ACC112 (cell line): Measurements from ENCODE around the gene GORASP2.

Source experiments
- H2AFZ ChIP-seq: fragments of 200-600 bp; sonication (generic); one replicate; pipeline ENCODE4 v1.6.0; 2017; ENCODE audit warnings: antibody characterized with exemption, low read length; ENCODE audit not compliant: unreplicated experiment
- H3K27ac ChIP-seq: fragments of 200-600 bp; sonication (generic); 2 replicates; pipeline ENCODE4 v1.5.1; 2014; ENCODE audit warnings: low read depth, mild to moderate bottlenecking, antibody characterized with exemption, low read length, moderate library complexity
- H3K27me3 ChIP-seq: fragments of 200-600 bp; sonication (generic); 2 replicates; pipeline ENCODE4 v1.6.1; 2014; ENCODE audit warnings: mild to moderate bottlenecking, antibody characterized with exemption, low read length, moderate library complexity, mixed read lengths; ENCODE audit not compliant: insufficient read depth
- H3K36me3 ChIP-seq: fragments of 200-600 bp; sonication (generic); 2 replicates; pipeline ENCODE4 v1.6.1; 2016; ENCODE audit warnings: mild to moderate bottlenecking, antibody characterized with exemption, low read length, moderate library complexity, mixed read lengths; ENCODE audit not compliant: insufficient read depth
- H3K4me1 ChIP-seq: fragments of 200-600 bp; sonication (generic); one replicate; pipeline ENCODE4 v1.6.1; 2016; ENCODE audit warnings: low read length, mixed read lengths; ENCODE audit not compliant: insufficient read depth, unreplicated experiment, control insufficient read depth
- H3K4me3 ChIP-seq: fragments of 200-600 bp; sonication (generic); 2 replicates; pipeline ENCODE4 v1.5.1; 2014; ENCODE audit warnings: mild to moderate bottlenecking, low read depth, low read length
- H3K79me2 ChIP-seq: fragments of 200-600 bp; sonication (generic); one replicate; pipeline ENCODE4 v1.6.0; 2016; ENCODE audit warnings: low read length; ENCODE audit not compliant: control insufficient read depth, unreplicated experiment, insufficient read depth

GORASP2 gene

DNA sequence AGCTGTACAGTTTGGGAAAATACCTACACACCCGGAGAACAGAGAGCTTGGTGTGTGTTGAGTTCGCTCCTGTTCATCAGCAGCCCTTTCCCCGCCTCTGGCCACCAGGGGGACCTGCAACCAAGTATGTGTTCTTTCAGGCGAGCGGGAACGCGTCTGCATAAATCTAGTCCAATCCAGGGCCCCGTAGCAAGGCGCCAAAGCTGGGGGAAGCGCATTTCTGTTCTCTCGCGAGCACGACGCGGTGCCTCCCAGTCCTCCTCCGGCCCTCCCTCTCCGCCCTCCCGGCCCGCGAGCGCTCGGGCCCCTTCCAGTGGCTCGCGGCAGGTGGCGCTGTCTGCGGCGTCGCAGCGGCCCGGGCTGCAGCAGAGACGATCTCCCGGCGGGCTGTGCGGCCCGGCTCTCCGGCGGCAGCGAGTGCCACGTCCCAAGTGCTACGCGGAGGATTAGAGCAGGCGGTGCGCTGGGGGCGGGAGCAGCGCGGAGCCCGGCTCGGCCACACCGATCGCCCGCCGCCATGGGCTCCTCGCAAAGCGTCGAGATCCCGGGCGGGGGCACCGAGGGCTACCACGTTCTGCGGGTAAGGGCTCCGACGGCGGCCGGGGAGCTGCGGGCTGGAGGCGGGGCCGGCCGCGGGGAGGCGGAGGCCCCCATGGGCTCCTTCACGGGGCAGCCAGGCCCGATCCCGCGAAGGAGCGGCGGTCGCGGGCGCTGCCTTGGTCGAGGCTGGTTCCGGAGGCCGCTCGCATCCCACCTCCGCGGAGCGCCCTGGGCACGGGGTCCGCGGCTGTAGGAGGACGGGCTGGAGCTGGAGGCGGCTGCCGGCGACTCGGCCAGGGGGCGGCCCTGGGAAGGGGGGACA lies at the start of gene GORASP2:
Gene GORASP2, plus strand, starts transcription at position 430 of the 862 bp plus-strand sequence. Its CDS starts 88 bp downstream, at position 518.
- peak within 1 kb of the TSS; percentile 98 for H2AFZ ChIP-seq
- no peaks in the 10 kb centered on the region for H3K27me3 ChIP-seq
- H3K36me3 ChIP-seq, result no peaks in the 10 kb centered on the region
- H3K79me2 ChIP-seq, result peaks cover 49% of the 10 kb centered on the region
- peak within 1 kb of the TSS; percentile 87 for H3K27ac ChIP-seq
- peaks cover 22% of the 10 kb centered on the region for H3K4me1 ChIP-seq
- peak within 1 kb of the TSS; percentile 96 for H3K4me3 ChIP-seq

DNA sequence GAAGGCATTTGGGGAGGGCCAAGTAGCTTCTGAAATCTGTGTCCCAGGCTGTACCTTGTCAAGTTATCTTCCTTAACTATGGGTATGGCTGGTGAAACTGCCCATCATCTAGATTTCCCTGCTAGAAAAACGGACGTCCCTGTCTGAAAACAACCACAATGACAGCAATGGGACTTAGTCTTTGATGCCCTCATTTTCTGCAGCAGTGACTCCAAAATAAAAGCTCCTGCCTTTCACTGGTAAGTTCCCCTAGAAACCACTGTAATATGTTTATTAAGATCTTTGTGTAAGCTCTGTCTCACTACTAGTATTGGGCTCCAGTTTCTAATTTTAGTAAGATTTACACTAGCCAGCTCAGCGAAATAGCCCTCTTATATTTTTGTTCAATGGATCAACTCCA lies 47.2 kb upstream of the GORASP2 start:
- H3K27me3 ChIP-seq, result peaks cover 34% of the 10 kb centered on the region
- H3K4me3 ChIP-seq, result no peak overlapping the region
- no peaks in the 10 kb centered on the region for H3K36me3 ChIP-seq
- H2AFZ ChIP-seq, result no peak overlapping the region
- H3K79me2 ChIP-seq, result no peaks in the 10 kb centered on the region
- H3K27ac ChIP-seq, result no peak overlapping the region
- peaks cover 13% of the 10 kb centered on the region for H3K4me1 ChIP-seq

DNA sequence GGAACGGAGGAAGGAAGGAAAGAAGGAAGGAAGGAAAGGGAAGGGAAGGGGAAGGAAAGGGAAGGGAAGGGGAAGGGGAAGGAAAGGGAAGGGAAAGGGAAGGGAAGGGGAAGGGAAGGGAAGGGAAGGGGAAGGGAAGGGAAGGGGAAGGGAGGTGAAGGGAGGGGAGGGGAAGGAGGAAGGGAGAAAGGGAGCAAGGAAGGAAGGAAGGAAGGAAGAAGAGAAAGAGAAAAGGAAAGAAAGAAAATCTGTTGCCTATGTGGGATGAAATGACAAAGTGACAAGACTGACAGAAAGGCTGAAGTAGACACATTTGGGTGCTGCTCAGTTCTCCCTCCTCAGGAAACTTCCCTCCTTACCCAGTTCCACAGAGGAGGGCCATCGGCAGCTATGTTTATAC lies 46.3 kb upstream of the GORASP2 start:
- Histone ChIP-seq H2AFZ (no peak overlapping the region), H3K27ac (no peak overlapping the region), H3K79me2 (no peaks in the 10 kb centered on the region), H3K36me3 (no peaks in the 10 kb centered on the region), H3K4me3 (no peak overlapping the region), H3K27me3 (peaks cover 31% of the 10 kb centered on the region), H3K4me1 (peaks cover 13% of the 10 kb centered on the region)

DNA sequence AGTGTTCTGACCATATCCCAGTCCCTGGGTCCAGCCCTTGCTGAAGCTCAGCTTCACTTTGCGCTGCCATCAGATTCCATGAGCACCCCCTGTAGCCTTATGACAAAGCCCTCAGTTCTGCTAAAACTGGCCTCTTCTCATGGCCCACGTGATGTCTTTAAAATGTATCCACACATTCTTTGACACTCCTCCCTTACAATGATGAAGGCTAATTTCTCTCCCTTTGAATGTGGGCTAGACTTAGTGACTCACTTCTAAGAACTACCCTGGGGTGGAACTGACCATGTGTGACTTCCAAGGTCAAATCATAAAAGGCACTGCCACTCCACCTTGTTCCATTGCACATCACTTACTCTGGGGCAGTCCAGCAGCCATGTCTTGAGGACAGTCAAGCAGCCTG lies 45.4 kb upstream of the GORASP2 start:
- Histone ChIP-seq H3K27me3 (peaks cover 39% of the 10 kb centered on the region), H3K4me1 (peaks cover 13% of the 10 kb centered on the region), H2AFZ (no peak overlapping the region)

DNA sequence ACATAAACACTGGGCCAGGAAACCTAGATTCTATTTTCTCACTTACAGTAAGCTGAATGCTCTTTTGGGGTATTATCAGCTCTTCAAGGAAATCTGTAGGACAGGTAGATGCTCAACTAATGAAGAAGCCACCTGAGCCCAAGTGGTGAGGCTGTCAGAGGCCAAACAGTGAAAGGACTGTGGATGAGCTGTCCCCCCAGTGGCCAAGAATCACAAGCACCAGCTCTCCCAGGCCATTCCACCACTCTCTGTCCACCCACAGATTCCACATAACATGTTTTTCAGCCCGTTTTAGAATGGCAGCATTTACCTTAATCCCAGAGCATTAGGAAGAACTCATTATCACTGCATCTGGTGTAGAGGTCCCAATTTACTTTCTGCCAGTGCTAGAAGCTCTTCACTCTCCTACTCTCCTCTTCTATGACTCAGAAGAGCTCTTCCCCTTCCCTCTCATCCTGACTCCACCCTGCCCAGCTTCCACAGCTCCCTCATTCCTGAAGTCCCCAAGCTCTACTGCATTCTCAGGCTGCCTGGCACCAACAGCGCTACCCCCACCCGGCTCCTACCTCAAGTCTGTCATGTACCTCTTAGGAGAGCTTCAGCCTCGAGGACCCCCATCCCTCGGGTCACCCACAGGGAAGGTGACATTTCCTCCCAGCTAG lies 43.8 kb upstream of the GORASP2 start:
- Histone ChIP-seq H3K79me2 (no peaks in the 10 kb centered on the region), H3K36me3 (no peaks in the 10 kb centered on the region), H3K27ac (no peak overlapping the region), H3K27me3 (peaks cover 41% of the 10 kb centered on the region), H3K4me3 (no peak overlapping the region), H2AFZ (no peak overlapping the region), H3K4me1 (peaks cover 13% of the 10 kb centered on the region)

More for the DNA sequence above, 45.4 kb upstream of the GORASP2 start:
- Histone ChIP-seq H3K4me3 (no peak overlapping the region), H3K36me3 (no peaks in the 10 kb centered on the region), H3K27ac (no peak overlapping the region), H3K79me2 (no peaks in the 10 kb centered on the region)

DNA sequence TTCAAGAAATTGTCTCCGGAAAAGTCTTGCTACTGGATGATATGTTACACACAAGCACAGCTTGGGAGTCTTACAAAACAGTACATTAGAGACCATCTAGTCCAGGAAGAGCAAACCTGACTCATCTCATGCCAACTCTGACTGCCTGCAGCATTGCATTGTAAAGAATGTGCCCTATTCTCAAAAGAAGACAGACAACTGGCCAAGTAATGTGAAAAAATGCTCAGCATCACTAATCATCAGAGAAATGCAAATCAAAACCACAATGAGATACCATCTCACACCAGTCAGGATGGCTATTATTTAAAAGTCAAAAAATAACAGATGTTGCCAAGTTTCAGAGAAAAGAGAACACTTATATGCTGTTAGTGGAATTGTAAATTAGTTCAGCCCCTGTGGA lies 42.7 kb upstream of the GORASP2 start:
- Histone ChIP-seq H3K27me3 (peaks cover 37% of the 10 kb centered on the region), H3K4me3 (no peak overlapping the region), H3K27ac (no peak overlapping the region), H3K4me1 (peaks cover 13% of the 10 kb centered on the region), H3K36me3 (no peaks in the 10 kb centered on the region), H3K79me2 (no peaks in the 10 kb centered on the region), H2AFZ (no peak overlapping the region)

DNA sequence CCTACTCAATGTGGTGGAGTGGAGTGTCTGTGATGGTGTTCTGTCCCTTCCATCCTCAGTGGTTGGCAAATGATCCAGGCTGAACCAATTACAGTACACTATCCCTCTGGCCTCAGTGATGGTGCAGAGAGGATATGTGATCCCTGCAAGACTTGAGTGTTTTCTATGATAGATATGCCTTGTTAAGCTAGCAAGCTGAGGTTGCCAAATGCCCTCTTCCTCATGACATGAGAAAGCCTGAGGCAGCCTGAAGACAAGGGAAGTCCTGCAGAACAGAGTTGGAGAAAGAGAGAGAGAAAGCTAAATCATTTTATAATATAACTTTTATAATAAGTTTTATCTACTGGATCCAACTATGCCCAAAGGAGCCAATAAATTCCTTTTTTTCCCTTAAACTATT lies 41.6 kb upstream of the GORASP2 start:
- H3K27me3 ChIP-seq, result peaks cover 26% of the 10 kb centered on the region
- no peak overlapping the region for H3K4me3 ChIP-seq
- no peaks in the 10 kb centered on the region for H3K36me3 ChIP-seq
- H3K79me2 ChIP-seq, result no peaks in the 10 kb centered on the region
- H2AFZ ChIP-seq, result no peak overlapping the region
- peaks cover 13% of the 10 kb centered on the region for H3K4me1 ChIP-seq
- no peak overlapping the region for H3K27ac ChIP-seq

DNA sequence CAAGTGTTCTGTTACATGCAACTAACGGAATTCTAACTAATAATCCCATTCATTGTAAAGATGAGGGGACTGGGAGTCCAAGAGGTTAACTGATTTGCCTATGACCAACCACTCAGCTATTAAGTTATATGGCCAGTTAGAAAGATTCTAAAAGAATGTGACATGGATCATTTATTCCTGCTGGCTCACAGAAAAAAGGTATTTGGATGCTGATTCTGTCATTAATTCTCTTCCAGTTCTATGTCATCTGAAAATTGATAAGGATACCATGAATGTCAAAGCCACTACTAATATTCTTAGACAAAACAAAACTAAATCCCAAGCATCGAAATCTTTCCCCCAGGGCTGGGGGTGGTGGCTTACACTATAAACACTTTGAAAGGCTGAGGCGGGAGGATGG lies 41.2 kb upstream of the GORASP2 start:
- no peak overlapping the region for H2AFZ ChIP-seq

DNA sequence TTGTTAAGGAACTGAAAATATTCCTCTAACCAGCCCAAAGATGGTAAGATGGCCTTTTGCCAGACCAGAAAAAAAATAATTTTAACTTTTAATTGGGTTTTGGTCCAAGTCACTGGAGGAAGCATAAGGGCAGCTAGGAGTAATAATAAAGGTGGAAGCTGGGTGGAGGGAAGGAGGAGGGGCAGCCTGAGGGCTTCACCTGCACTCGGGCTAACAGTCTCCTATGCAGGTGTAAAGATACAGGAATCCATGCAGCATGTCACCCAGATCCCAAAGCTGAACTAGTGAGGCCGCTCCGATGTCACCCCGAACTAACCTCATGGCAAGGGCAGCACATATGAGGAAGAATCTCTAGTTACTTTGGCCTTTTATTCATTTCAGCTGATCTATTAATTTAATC lies 37.2 kb upstream of the GORASP2 start:
- Histone ChIP-seq H3K36me3 (no peaks in the 10 kb centered on the region), H3K4me3 (no peak overlapping the region), H2AFZ (no peak overlapping the region), H3K4me1 (peaks cover 12% of the 10 kb centered on the region), H3K27me3 (peaks cover 20% of the 10 kb centered on the region), H3K27ac (no peak overlapping the region), H3K79me2 (no peaks in the 10 kb centered on the region)

More for the DNA sequence above, 41.2 kb upstream of the GORASP2 start:
- peaks cover 13% of the 10 kb centered on the region for H3K4me1 ChIP-seq
- H3K27ac ChIP-seq, result no peak overlapping the region
- no peaks in the 10 kb centered on the region for H3K79me2 ChIP-seq
- H3K36me3 ChIP-seq, result no peaks in the 10 kb centered on the region
- H3K4me3 ChIP-seq, result no peak overlapping the region
- H3K27me3 ChIP-seq, result peaks cover 24% of the 10 kb centered on the region

DNA sequence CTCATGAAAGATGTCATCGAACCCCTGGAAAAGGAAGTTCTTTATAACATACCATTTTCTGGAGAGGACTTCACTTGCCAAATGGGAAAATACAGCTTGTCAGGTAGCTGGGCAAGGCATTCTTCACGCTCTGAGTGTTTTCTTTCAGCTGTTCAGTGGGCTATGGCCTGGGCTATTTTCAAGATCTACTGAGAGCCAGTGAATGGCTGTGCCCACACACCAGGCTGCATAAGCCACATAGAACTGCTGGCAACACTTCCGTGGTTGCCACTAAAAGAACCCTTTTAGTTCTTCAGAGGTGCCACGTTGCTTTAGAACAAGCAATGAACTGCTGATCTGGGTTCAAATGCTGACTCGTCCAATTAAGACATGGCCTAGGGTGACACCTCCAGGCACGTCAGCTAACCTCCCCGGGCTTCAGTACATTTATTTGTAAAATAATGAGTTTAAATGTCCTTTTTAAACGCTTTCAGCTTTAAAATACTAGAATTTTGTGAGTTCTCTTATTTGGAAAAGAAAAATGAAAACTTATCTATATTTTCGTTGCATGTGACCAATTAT lies 36.6 kb upstream of the GORASP2 start:
- Histone ChIP-seq H3K79me2 (no peaks in the 10 kb centered on the region), H3K4me3 (no peak overlapping the region), H3K27me3 (peaks cover 20% of the 10 kb centered on the region), H2AFZ (no peak overlapping the region), H3K4me1 (peaks cover 12% of the 10 kb centered on the region), H3K36me3 (no peaks in the 10 kb centered on the region), H3K27ac (no peak overlapping the region)
